ENCODE data around the gene LAMC1. TPM values are rescaled to one million over a fixed set of nuclear protein-coding genes. Genes with fewer than 3 reads are reported as not detected.

Gene LAMC1
- total and polyA plus RNA-seq, 12 donors: 22.1 to 160 (median 115) TPM

DNA sequence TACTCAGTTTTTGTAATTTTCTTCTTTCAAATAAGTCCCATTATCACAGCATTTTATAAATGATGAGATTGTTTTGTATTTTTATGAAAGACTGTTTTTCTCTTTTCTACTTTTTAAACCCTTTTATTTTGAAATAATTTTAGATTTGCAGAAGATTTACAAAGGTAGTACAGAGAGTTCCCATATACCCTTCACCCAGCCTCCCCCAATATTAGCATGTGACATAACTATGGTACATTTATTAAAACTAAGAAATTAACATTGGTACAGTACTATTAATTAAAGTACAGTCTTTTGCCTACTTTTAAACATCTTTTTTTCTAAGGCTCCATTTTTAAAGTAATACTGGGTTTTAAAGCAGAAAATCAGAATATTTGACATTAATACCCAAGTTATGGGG, 127.2 kb downstream of the LAMC1 start:
- Histone ChIP-seq H3K4me1 (peaks cover 0 to 20% (median 14%) of the 10 kb centered on the region in 9 donors), H3K27ac (no peak overlapping the region), H3K27me3 (no peaks in the 10 kb centered on the region), H3K4me3 (no peak overlapping the region), H3K36me3 (no peaks in the 10 kb centered on the region), H3K9me3 (no peaks in the 10 kb centered on the region)
- TF ChIP-seq, protein P1, sequence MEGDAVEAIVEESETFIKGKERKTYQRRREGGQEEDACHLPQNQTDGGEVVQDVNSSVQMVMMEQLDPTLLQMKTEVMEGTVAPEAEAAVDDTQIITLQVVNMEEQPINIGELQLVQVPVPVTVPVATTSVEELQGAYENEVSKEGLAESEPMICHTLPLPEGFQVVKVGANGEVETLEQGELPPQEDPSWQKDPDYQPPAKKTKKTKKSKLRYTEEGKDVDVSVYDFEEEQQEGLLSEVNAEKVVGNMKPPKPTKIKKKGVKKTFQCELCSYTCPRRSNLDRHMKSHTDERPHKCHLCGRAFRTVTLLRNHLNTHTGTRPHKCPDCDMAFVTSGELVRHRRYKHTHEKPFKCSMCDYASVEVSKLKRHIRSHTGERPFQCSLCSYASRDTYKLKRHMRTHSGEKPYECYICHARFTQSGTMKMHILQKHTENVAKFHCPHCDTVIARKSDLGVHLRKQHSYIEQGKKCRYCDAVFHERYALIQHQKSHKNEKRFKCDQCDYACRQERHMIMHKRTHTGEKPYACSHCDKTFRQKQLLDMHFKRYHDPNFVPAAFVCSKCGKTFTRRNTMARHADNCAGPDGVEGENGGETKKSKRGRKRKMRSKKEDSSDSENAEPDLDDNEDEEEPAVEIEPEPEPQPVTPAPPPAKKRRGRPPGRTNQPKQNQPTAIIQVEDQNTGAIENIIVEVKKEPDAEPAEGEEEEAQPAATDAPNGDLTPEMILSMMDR (IDR thresholded peaks at IDR 0.05): no peak
- ATAC-seq: no peak
- DNase-seq: no peak
- intact Hi-C loops (cut with DNase I): no loop called here

DNA sequence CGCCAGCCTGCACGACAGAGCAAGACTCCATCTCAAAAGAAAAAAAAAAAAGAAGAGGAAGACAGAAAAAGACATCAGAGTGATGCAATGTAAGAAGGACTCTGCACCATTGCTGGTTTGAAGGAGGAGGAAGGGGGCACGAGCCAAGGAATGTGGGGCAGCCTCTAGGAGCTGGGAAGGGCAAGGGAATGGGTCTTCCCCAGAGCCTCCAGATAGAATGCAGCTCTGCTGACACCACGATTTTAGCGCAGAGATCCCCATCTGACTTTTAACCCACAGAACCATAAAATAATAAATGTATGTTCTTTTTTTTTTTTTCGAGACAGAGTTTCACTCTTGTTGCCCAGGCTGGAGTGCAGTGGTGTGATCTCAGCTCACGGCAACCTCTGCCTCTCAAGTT, 129.0 kb downstream of the LAMC1 start:
- H3K27ac ChIP-seq: no peak overlapping the region
- no peak for ATAC-seq

DNA sequence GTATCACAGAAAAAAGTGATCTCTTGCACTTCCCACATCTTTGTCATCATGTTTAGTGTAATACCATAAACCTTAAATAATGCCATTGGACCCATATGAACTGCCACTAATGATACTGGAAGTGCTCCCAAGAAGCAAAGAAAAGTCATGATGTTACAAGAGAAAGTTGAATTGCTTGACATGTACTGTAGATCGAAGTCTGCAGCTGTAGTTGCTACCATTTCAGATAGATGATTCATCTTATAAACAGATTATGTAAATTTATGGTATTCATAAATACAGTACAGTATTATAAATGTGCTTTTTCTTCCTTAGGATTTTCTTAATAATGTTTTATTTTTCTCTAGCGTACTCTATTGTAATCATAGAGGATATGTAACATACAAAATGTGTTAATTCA, 132.7 kb downstream of the LAMC1 start:
- intact Hi-C loops (cut with DNase I): no loop called here
- Histone ChIP-seq H3K4me3 (no peak overlapping the region), H3K27ac (no peak overlapping the region), H3K9me3 (no peaks in the 10 kb centered on the region), H3K4me1 (no peaks in the 10 kb centered on the region), H3K27me3 (no peaks in the 10 kb centered on the region), H3K36me3 (no peaks in the 10 kb centered on the region)
- 91 to 94% methylated on average over 2 of the region's 2 CpGs for WGBS, 2 donors
- no peak for ATAC-seq
- no peak for DNase-seq
- TF ChIP-seq, protein P1 (IDR thresholded peaks at IDR 0.05): no peak

More for the DNA sequence above, 129.0 kb downstream of the LAMC1 start:
- TF ChIP-seq, protein P1 (IDR thresholded peaks at IDR 0.05): no peak
- Histone ChIP-seq H3K36me3 (no peaks in the 10 kb centered on the region), H3K4me1 (peaks cover 0 to 18% (median 14%) of the 10 kb centered on the region in 9 donors), H3K4me3 (no peak overlapping the region), H3K9me3 (no peaks in the 10 kb centered on the region), H3K27me3 (no peaks in the 10 kb centered on the region)
- intact Hi-C loops (cut with DNase I): no loop called here
- no peak for DNase-seq
- WGBS, 2 donors: 94 to 95% methylated on average over 7 of the region's 7 CpGs

DNA sequence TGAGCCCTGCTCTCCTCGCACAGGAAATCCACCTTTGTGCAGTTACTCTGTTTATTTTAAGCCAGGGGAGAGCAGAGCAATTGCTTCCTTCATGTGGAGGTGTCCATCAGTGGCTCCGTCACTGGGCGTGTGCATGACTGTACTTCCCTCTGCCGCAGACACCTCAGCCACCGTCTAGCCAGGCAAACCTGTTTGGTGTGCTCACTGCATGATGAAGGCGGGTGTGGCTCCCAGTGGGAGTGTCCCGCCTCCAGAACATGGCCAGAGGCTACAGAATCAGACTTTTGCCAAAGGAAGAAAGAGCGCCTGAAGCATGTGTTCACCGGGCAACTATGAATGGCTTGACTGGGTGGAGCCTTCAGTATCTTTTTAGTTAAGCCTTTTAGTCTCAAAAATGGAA, 136.7 kb downstream of the LAMC1 start:
- no peaks in the 10 kb centered on the region for H3K4me1 ChIP-seq
- TF ChIP-seq, protein P1 (IDR thresholded peaks at IDR 0.05): no peak
- ATAC-seq (no peak), DNase-seq (no peak)
- intact Hi-C loops (cut with DNase I): no loop called here
- no peaks in the 10 kb centered on the region for H3K9me3 ChIP-seq
- WGBS, 2 donors: 92 to 95% methylated on average over 9 of the region's 9 CpGs
- H3K36me3 ChIP-seq: no peaks in the 10 kb centered on the region
- no peaks in the 10 kb centered on the region for H3K27me3 ChIP-seq
- no peak overlapping the region for H3K4me3 ChIP-seq
- H3K27ac ChIP-seq: no peak overlapping the region

DNA sequence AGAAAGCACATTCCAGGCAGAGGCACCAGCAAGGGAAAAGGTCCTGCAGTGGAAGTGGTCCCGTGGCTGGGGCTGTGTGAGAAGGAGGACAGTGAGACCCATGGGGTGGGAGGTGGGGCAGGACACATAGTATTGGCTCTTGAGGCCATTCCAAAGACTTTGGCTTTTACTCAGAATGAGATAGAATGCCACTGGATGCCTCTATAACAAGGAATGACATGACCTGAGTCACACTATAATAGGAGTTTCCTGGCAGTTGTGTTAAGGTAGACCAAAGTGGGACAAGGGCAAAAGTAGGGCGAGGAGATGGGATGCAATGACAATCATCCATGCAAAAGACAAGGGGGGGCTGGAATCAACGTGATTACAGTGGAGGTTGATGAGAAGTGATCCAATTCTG, 138.2 kb downstream of the LAMC1 start:
- TF ChIP-seq, protein P1 (IDR thresholded peaks at IDR 0.05): no peak
- H3K4me1 ChIP-seq: no peaks in the 10 kb centered on the region
- H3K4me3 ChIP-seq: no peak overlapping the region
- no peaks in the 10 kb centered on the region for H3K9me3 ChIP-seq
- H3K27ac ChIP-seq: no peak overlapping the region
- DNase-seq (no peak), ATAC-seq (no peak)
- 89% methylated on average over 3 of the region's 3 CpGs for WGBS, 2 donors
- H3K27me3 ChIP-seq: no peaks in the 10 kb centered on the region
- intact Hi-C loops (cut with DNase I): no loop called here
- no peaks in the 10 kb centered on the region for H3K36me3 ChIP-seq
